A549 (cell line): Measurements from ENCODE around the gene LARGE1.

Experiments used
- BCL3 ChIP-seq: fragments of >200 bp; sonication (Bioruptor Twin); formaldehyde crosslinking; IDR thresholded peaks from 3 replicates; pipeline ENCODE4 v1.6.1; 2016
- CHD2 ChIP-seq: fragments of 150-350 bp; IDR thresholded peaks from 2 replicates; pipeline ENCODE4 v1.6.1; 2014; ENCODE audit warnings: low read length; ENCODE audit not compliant: partially characterized antibody
- CTCF ChIP-seq: fragments of >200 bp; sonication (Bioruptor Twin); formaldehyde crosslinking; IDR thresholded peaks from 3 replicates; pipeline ENCODE4 v1.5.1; 2016
- EHMT2 ChIP-seq: fragments of 200-600 bp; sonication (generic); IDR thresholded peaks from 2 replicates; pipeline ENCODE4 v1.6.1; 2016; ENCODE audit warnings: antibody characterized with exemption, low read depth, mild to moderate bottlenecking, moderate library complexity
- HOXB5 ChIP-seq: fragments of 250-450 bp; sonication (Bioruptor Pico); IDR thresholded peaks from 2 replicates; pipeline ENCODE4 v1.5.0; 2020; ENCODE audit warnings: mild to moderate bottlenecking, moderate library complexity
- JUN ChIP-seq, 2 experiments: fragments of >200 bp; sonication (Bioruptor Twin); formaldehyde crosslinking; IDR thresholded peaks; 2 replicates in 1 of 2; 3 replicates in 1 of 2; pipeline ENCODE4 v1.6.1; 2016 to 2017
- POLR2A ChIP-seq: IDR thresholded peaks from 2 replicates; pipeline ENCODE4 v1.6.1; 2012; ENCODE audit warnings: mild to moderate bottlenecking, low read length
- TF ChIP-seq, protein P1 (sequence below): fragments of 450-650 bp; IDR thresholded peaks from 2 replicates; pipeline ENCODE4 v1.6.1; 2014; ENCODE audit warnings: antibody characterized with exemption
- TF ChIP-seq, protein P2 (sequence below): fragments of 200-600 bp; sonication (generic); IDR thresholded peaks from 2 replicates; pipeline ENCODE4 v1.6.1; 2016; ENCODE audit warnings: antibody characterized with exemption, mild to moderate bottlenecking, moderate library complexity

GRCh38 chr22:33513388-33514338 is 406.6 kb downstream of the LARGE1 start:
- no peak for TF ChIP-seq EHMT2
- TF ChIP-seq, protein P1, sequence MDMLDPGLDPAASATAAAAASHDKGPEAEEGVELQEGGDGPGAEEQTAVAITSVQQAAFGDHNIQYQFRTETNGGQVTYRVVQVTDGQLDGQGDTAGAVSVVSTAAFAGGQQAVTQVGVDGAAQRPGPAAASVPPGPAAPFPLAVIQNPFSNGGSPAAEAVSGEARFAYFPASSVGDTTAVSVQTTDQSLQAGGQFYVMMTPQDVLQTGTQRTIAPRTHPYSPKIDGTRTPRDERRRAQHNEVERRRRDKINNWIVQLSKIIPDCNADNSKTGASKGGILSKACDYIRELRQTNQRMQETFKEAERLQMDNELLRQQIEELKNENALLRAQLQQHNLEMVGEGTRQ: no peak
- TF ChIP-seq CHD2: no peak
- no peak for TF ChIP-seq JUN (IDR thresholded peaks at IDR 0.05)
- no peak for TF ChIP-seq CTCF
- no peak for TF ChIP-seq HOXB5 (CRISPR knock-in tag)
- no peak for TF ChIP-seq BCL3
- TF ChIP-seq, protein P2, sequence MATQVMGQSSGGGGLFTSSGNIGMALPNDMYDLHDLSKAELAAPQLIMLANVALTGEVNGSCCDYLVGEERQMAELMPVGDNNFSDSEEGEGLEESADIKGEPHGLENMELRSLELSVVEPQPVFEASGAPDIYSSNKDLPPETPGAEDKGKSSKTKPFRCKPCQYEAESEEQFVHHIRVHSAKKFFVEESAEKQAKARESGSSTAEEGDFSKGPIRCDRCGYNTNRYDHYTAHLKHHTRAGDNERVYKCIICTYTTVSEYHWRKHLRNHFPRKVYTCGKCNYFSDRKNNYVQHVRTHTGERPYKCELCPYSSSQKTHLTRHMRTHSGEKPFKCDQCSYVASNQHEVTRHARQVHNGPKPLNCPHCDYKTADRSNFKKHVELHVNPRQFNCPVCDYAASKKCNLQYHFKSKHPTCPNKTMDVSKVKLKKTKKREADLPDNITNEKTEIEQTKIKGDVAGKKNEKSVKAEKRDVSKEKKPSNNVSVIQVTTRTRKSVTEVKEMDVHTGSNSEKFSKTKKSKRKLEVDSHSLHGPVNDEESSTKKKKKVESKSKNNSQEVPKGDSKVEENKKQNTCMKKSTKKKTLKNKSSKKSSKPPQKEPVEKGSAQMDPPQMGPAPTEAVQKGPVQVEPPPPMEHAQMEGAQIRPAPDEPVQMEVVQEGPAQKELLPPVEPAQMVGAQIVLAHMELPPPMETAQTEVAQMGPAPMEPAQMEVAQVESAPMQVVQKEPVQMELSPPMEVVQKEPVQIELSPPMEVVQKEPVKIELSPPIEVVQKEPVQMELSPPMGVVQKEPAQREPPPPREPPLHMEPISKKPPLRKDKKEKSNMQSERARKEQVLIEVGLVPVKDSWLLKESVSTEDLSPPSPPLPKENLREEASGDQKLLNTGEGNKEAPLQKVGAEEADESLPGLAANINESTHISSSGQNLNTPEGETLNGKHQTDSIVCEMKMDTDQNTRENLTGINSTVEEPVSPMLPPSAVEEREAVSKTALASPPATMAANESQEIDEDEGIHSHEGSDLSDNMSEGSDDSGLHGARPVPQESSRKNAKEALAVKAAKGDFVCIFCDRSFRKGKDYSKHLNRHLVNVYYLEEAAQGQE: no peak
- no peak for TF ChIP-seq POLR2A
